HG03558 (cell line): ENCODE measurements around the gene C11orf24.
A peak's percentile ranks its signal among the peaks of the same experiment; 100 is the strongest.
"Not testable (repeated sequence)": the region's sequence is repeated elsewhere in the genome, so short reads cannot be mapped to it uniquely, and the experiment has no call there.

Experiments
- ATAC-seq: cut with Tn5 transposase; IDR thresholded peaks from one replicate; pipeline ENCODE4 v1.9.1; 2021; ENCODE audit warnings: moderate number of reproducible peaks; ENCODE audit not compliant: unreplicated experiment; ENCODE audit errors: extremely low read depth

Gene C11orf24

DNA sequence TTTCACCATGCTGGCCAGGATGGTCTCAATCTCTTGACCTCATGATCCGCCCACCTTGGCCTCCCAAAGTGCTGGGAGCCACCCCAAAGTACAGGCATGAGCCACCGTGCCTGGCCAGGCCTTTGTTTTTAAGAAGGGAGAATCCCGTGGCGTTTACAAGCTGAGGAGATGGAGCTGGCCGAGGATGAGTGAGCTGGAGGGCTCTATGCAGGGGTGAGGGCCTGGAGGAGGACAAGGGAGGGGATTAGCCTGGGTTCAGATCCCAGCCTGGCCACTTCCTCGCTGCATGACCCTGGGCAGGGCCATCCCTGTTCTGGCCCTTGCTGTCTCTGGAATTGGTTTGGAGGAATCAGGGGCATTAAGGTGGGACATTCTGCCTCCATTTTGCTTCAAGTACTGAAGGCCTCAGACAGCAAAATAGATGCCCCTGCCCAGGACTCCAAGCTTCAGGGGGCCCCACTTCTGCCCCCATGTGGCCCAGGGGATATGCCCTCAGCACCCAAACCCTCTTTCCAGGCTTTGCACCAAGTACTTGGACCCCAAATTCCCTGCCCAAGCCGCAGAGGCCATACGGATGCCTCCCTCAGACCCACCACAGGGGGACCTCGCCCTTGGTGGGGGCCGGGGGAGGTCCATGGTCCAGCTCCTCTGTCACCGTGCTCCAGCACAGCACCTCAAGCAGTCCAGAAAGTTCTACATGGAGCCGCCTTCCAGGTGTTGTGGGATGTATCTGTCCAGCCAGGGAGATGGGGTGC lies 28.5 kb upstream of the C11orf24 start:
- ATAC-seq, result no peak

GRCh38 chr11:68299517-68299879 lies 27.7 kb upstream of the C11orf24 start:
- ATAC-seq, result not testable (repeated sequence)

GRCh38 chr11:68298659-68299516 lies 27.1 kb upstream of the C11orf24 start:
- no peak for ATAC-seq

DNA sequence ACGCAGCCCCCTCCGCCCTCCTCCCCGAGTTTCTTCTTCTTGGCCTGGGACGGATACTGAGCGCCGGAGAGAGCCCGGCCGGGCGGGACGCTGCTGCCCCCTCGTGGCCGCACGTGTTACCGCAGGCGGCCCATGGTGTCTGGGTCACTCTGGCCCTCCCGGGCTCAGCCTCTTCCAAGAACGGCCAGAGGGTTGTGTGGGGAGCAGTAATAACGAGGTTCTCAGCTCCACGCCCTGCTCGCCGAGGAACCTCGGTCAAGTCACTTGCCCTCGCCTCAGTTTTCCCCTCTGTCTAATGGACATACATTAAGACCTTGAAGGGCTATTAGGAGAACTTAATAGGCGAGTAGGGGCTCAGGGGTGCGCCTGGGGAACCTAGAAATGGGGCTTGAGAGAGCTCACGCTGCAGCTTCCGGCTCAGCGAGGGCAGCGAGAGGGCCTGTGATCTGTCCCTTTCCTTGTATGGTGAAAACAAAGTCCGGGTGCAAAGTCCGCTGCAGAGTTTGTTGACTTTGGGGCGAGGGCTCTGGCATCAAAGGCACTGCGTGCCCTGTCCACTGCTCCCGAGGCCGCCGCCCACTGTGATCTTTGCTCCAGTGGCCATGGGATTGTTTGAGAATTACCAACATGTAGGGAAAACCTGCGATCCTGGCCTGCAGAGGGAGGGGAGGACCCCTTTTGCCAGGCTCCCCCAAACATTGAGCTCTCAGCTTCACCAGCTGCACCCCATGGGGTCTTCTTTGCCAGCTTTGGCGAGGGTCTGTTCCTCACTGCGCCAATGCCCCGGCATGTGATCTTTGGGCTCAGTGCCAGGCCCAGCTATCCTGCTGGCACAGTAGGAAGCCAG lies 26.3 kb upstream of the C11orf24 start:
- no peak for ATAC-seq

DNA sequence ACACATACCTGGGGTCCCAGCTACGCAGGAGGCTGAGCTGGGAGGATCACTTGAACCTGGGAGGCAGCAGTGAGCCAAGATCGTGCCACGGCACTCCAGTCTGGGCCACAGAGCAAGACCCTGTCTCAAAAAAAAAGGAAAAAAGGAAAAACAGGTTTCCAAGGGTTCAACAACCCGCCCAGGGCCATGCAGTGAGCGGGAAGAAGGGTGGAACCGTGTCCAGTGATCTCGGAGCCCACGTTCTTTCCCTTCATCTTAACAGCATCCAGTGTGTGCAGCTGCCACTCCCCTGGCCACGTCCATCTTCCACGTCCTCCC lies 25.7 kb upstream of the C11orf24 start:
- no peak for ATAC-seq

DNA sequence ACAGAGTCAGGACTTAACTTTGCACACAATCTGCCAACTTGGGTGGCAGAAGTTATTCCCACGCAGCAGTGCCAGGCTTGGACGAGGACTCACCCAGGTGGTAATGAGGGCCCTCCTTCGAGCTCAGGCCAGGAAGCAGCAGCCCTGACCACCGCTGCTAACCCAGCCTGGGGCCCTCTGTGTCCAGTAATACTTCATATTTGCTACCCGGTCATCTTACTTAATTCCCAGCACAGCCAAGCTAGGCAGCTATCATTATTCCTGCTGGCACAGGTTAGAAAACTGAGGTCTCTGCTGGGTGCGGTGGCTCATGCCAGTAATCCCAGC lies 25.2 kb upstream of the C11orf24 start:
- ATAC-seq, result no peak

DNA sequence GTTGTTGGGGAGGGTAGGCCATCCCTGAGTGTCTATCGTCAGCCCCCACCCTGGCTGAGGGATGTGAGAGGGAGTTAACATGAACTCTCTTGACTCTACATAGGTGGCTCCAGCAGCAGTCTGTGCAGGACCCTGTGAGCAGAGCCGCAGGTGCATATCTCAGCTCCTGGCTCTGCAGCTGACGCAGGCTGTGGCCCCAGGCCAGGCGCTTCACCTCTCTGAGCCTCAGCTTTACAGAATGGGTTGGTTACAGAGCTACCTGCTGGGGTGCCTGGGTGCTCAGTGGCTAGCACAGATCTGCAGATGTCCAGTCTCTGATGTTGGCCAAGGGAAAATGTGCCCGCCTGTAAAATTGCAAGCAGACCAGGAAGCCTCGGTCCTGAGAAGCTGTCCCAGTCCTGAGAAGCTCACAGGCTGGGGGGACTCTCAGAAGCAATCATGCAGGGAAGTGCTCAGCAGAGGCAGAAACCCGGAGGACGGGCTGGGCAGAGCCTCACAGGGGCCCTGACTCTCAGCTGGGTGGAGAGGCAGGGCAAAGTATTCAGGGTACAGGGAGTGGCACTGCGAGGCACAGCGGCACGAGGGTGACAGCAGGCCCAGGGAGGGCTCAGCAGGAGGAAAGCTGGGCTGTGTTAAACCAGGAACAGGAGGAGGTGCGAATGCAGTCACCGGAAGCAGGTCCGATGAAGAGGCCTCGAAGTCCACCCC lies 24.7 kb upstream of the C11orf24 start:
- ATAC-seq, result no peak

DNA sequence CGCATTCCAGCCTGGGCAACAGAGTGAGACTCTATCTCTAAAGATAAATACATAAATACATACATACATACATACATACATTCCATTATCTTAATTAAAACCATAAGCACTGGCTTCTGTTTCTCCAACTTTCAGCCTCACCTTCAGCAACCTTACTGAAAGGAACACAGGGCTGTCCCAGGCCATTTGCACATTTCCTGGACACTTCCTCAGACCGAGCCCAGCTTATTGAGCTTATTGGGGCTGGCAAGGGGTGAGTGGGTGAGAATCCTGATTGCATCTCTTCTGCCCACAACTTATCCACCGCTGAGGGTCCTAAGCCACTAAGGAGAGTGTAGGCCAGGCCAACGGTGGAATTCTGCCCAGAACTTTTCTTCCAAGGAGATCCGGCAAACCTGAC lies 24.2 kb upstream of the C11orf24 start:
- no peak for ATAC-seq

GRCh38 chr11:68295271-68295670 lies 23.5 kb upstream of the C11orf24 start:
- ATAC-seq, result no peak

DNA sequence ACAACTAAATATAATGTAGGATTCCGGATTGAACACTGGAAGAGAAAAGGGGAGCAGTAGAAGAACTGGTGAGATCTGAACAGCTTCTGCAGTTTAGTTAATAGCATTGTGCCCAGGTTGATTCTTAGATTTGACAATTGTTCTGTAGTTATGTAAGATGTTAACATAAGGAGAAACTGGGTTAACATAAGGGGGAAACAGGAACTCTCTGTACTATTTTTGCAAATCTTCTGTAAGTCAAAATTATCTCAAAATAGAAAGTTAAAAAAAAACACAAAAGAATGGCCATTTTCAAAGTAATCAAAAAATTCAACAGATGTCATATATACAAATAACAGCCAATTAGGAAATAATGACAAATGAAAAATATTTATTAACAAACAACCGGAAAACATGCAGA lies 21.9 kb upstream of the C11orf24 start:
- ATAC-seq, result no peak

- no peak for ATAC-seq
Measured at GRCh38 chr11:68289456-68289855, 17.7 kb upstream of the C11orf24 start.

- no peak for ATAC-seq
Measured at GRCh38 chr11:68287419-68287818, 15.6 kb upstream of the C11orf24 start.

- not testable (repeated sequence) for ATAC-seq
Measured at GRCh38 chr11:68284588-68284987, 12.8 kb upstream of the C11orf24 start.

GRCh38 chr11:68282861-68283230 lies 11.1 kb upstream of the C11orf24 start:
- ATAC-seq, result no peak

GRCh38 chr11:68282141-68282860 lies 10.5 kb upstream of the C11orf24 start:
- ATAC-seq, result peak; percentile 75

DNA sequence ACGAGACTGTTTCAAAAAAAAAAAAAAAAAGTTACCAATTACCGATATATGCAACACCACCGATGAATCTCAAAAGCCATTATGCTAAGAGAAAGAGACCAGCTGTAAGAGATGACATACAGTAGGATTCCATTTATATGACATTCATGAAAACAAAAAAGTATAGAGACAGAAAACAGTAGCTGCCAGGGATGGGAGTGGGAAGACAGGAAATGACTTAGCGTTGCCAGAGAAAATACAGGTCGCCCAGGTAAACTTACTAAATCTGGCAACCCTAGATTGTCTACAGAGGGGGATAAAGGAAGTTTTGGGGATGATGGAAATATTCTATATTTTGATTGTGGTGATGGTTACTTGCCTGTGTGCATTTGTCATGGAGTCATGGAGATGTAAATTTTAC lies 7.9 kb upstream of the C11orf24 start:
- no peak for ATAC-seq

DNA sequence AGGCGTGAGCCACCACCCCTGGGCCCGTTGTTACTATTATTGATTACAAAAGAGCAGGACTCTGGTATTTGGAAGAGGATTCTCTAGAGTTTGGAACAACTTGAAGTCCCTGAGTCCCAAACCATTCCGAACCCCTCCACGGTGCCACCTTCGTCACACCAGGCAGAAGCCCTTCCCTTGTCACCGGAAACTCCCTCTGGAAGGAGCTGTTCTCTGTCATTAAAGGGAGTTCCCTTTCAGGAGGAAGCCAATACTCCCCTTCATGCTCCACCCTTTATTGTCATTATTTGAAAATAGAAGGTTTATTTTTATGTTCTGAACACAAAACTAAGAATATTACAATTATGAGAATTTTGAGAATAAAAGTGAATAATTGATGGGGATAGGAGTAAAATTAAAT lies 5.1 kb upstream of the C11orf24 start:
- no peak for ATAC-seq

DNA sequence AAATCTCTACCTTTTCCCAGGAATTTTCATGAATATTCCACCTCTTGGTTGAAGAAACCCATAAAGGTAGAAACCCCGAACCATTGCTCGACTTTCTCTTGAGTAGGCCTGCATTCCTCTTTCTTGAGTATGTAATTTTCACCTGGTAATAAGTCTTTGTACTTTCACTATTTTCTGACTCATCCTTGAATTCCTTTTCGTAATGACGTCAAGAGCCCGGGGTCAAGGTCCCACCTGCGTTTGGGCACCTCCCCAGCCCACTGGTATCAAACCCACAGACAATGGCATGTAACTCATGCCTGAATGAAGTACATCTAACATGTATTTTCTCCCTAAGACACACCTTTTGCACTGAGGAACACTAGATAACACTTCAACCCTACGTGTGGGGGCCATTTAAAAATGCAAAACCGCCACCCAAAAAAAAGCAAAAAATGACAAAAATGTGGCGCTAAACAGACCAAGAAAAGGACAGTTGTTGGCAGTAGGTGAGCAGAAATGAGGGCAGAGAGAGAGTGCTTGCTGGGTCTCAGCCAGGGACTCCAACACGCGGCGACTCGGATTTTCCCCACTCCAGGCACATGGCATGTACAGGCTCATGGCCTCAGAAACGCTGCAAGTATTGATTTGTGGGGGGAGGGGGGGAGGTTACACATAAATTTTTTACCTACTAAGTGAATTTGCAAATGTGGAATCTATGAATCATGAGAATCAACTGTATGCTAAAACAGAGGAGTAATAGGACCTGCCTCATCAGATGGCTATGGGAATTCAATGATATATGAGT lies 4.1 kb upstream of the C11orf24 start:
- ATAC-seq, result no peak

GRCh38 chr11:68274306-68274705 lies 2.5 kb upstream of the C11orf24 start:
- ATAC-seq, result no peak
